ENCODE measurements around the gene CABLES1.
"Not testable (repeated sequence)": the region's sequence is repeated elsewhere in the genome, so short reads cannot be mapped to it uniquely, and the experiment has no call there.

The CABLES1 gene

GRCh38 chr18:23238152-23238531 is 102.9 kb downstream of the CABLES1 start:
- no peak for FAIRE-seq
- no peak for DNase-seq (ENCODE audit: insufficient read length, low spot score)

GRCh38 chr18:23238651-23239349 is 103.5 kb downstream of the CABLES1 start:
- DNase-seq (ENCODE audit: insufficient read length, low spot score) (no peak), FAIRE-seq (no peak)

GRCh38 chr18:23239350-23239692 is 104.0 kb downstream of the CABLES1 start:
- DNase-seq (ENCODE audit: insufficient read length, low spot score) (no peak), FAIRE-seq (no peak)

GRCh38 chr18:23239885-23240608 is 104.8 kb downstream of the CABLES1 start:
- DNase-seq (ENCODE audit: insufficient read length, low spot score) (no peak), FAIRE-seq (no peak)

- FAIRE-seq = no peak
- DNase-seq (ENCODE audit: insufficient read length, low spot score) = no peak
Measured at GRCh38 chr18:23240609-23240930, 105.3 kb downstream of the CABLES1 start.

GRCh38 chr18:23241833-23242496 is 106.7 kb downstream of the CABLES1 start:
- DNase-seq (ENCODE audit: insufficient read length, low spot score); FAIRE-seq: not testable (repeated sequence)

- FAIRE-seq = no peak
Measured at GRCh38 chr18:23243178-23243577, 107.9 kb downstream of the CABLES1 start.

GRCh38 chr18:23243816-23244215 is 108.5 kb downstream of the CABLES1 start:
- no peak for DNase-seq (ENCODE audit: insufficient read length, low spot score)
- no peak for FAIRE-seq

More at GRCh38 chr18:23243178-23243577, 107.9 kb downstream of the CABLES1 start:
- no peak for DNase-seq (ENCODE audit: insufficient read length, low spot score)

- DNase-seq (ENCODE audit: insufficient read length, low spot score) (no peak), FAIRE-seq (no peak)
Measured at GRCh38 chr18:23244401-23244800, 109.1 kb downstream of the CABLES1 start.

GRCh38 chr18:23245461-23245860 is 110.2 kb downstream of the CABLES1 start:
- no peak for DNase-seq (ENCODE audit: insufficient read length, low spot score)
- no peak for FAIRE-seq

- FAIRE-seq = no peak
Measured at GRCh38 chr18:23247331-23247730, 112.0 kb downstream of the CABLES1 start.

GRCh38 chr18:23247896-23248295 is 112.6 kb downstream of the CABLES1 start:
- FAIRE-seq (no peak), DNase-seq (ENCODE audit: insufficient read length, low spot score) (no peak)

More at GRCh38 chr18:23247331-23247730, 112.0 kb downstream of the CABLES1 start:
- DNase-seq (ENCODE audit: insufficient read length, low spot score) = no peak

- FAIRE-seq (no peak), DNase-seq (ENCODE audit: insufficient read length, low spot score) (no peak)
Measured at GRCh38 chr18:23248826-23249225, 113.5 kb downstream of the CABLES1 start.

GRCh38 chr18:23249348-23249747 is 114.1 kb downstream of the CABLES1 start:
- no peak for FAIRE-seq

GRCh38 chr18:23250893-23251656 is 115.8 kb downstream of the CABLES1 start:
- DNase-seq (ENCODE audit: insufficient read length, low spot score) = no peak
- FAIRE-seq = no peak

More at GRCh38 chr18:23249348-23249747, 114.1 kb downstream of the CABLES1 start:
- no peak for DNase-seq (ENCODE audit: insufficient read length, low spot score)

- no peak for DNase-seq (ENCODE audit: insufficient read length, low spot score)
- no peak for FAIRE-seq
Measured at GRCh38 chr18:23253630-23254029, 118.3 kb downstream of the CABLES1 start.

GRCh38 chr18:23257137-23257536 is 121.9 kb downstream of the CABLES1 start:
- FAIRE-seq = no peak

GRCh38 chr18:23257686-23258565 is 122.6 kb downstream of the CABLES1 start:
- FAIRE-seq (no peak), DNase-seq (ENCODE audit: insufficient read length, low spot score) (no peak)

More at GRCh38 chr18:23257137-23257536, 121.9 kb downstream of the CABLES1 start:
- DNase-seq (ENCODE audit: insufficient read length, low spot score) = no peak

GRCh38 chr18:23258566-23259469 is 123.5 kb downstream of the CABLES1 start:
- FAIRE-seq = no peak
- no peak for DNase-seq (ENCODE audit: insufficient read length, low spot score)
